GM21825 (cell line): ENCODE measurements around the gene ZNF143.
"Not testable (repeated sequence)": the region's sequence is repeated elsewhere in the genome, so short reads cannot be mapped to it uniquely, and the experiment has no call there.

Experiments
- ATAC-seq: cut with Tn5 transposase; IDR thresholded peaks from one replicate; pipeline ENCODE4 v1.9.1; 2021; ENCODE audit warnings: mild to moderate bottlenecking, moderate library complexity; ENCODE audit not compliant: unreplicated experiment

Gene ZNF143

GRCh38 chr11:9495803-9496514 lies 35.1 kb downstream of the ZNF143 start:
- ATAC-seq: no peak

- no peak for ATAC-seq
These were observed 37.8 kb downstream of the ZNF143 start for GRCh38 chr11:9498457-9499078.

- ATAC-seq: no peak
These were observed 45.9 kb downstream of the ZNF143 start for GRCh38 chr11:9506489-9507276.

GRCh38 chr11:9507277-9507580 lies 46.4 kb downstream of the ZNF143 start:
- ATAC-seq: no peak

- no peak for ATAC-seq
These were observed 48.2 kb downstream of the ZNF143 start for GRCh38 chr11:9509041-9509440.

GRCh38 chr11:9512370-9513019 lies 51.7 kb downstream of the ZNF143 start:
- no peak for ATAC-seq

GRCh38 chr11:9514576-9514975 lies 53.8 kb downstream of the ZNF143 start:
- not testable (repeated sequence) for ATAC-seq

GRCh38 chr11:9516113-9516512 lies 55.3 kb downstream of the ZNF143 start:
- no peak for ATAC-seq

GRCh38 chr11:9518835-9519410 lies 58.1 kb downstream of the ZNF143 start:
- ATAC-seq: no peak

GRCh38 chr11:9524001-9524400 lies 63.2 kb downstream of the ZNF143 start:
- ATAC-seq: no peak

- ATAC-seq: no peak
These were observed 64.3 kb downstream of the ZNF143 start for GRCh38 chr11:9525116-9525515.

- no peak for ATAC-seq
These were observed 66.8 kb downstream of the ZNF143 start for GRCh38 chr11:9527481-9528135.

GRCh38 chr11:9528136-9528501 lies 67.3 kb downstream of the ZNF143 start:
- no peak for ATAC-seq

- no peak for ATAC-seq
These were observed 67.9 kb downstream of the ZNF143 start for GRCh38 chr11:9528573-9529333.

- ATAC-seq: no peak
These were observed 68.5 kb downstream of the ZNF143 start for GRCh38 chr11:9529334-9529650.

GRCh38 chr11:9530020-9530621 lies 69.3 kb downstream of the ZNF143 start:
- ATAC-seq: no peak

- ATAC-seq: no peak
These were observed 70.3 kb downstream of the ZNF143 start for GRCh38 chr11:9530901-9531625.

GRCh38 chr11:9533058-9533457 lies 72.2 kb downstream of the ZNF143 start:
- ATAC-seq: no peak
